B cell (primary cell): ENCODE data around the gene NAA40. TPM values are rescaled to one million over a fixed set of nuclear protein-coding genes. Genes with fewer than 3 reads are reported as not detected.

Experiments
- ATAC-seq: fragments of 200-7000 bp; cut with Tn5 transposase; one replicate; pipeline ENCODE4 v1.10.0; 2021; ENCODE audit warnings: low read depth, mild to moderate bottlenecking, moderate number of reproducible peaks, moderate library complexity
- CTCF ChIA-PET: fragments of 350-600 bp; sonication (Branson Sonifier 250); formaldehyde crosslinking; loops from one replicate; lab custom pipeline; 2021; ENCODE audit warnings: antibody characterized with exemption, inconsistent platforms; lab: Charles Lee
- POLR2A ChIA-PET: fragments of 350-600 bp; sonication (Branson Sonifier 250); formaldehyde crosslinking; loops from one replicate; lab custom pipeline; 2021; ENCODE audit warnings: antibody characterized with exemption; lab: Charles Lee
- DNase-seq: peaks from one replicate; pipeline ENCODE4 v3.0.0; 2013
- H2AFZ ChIP-seq: 2 replicates; pipeline ENCODE4 v1.6.1; 2012; ENCODE audit warnings: mild to moderate bottlenecking, low read depth, low read length; ENCODE audit not compliant: insufficient read depth, poor library complexity, severe bottlenecking
- H3K27ac ChIP-seq, 2 donors: 1 replicate in 1 of 2; 2 replicates in 1 of 2; pipeline ENCODE4 v1.5.1; 2012 to 2013; ENCODE audit warnings: low read length in 2 of 2, mild to moderate bottlenecking in 2 of 2, moderate library complexity in 1 of 2
- H3K27me3 ChIP-seq, 4 experiments: fragments of 200-600 bp in 1 of 4; sonication (generic) in 1 of 4; replicated peaks in 1 of 4; 1 replicate in 2 of 4; 2 replicates in 2 of 4; pipeline versions ENCODE4 v1.6.1 to v1.7.0; 2013 to 2016; ENCODE audit warnings: low read length in 3 of 4, mild to moderate bottlenecking in 2 of 4, mixed read lengths in 1 of 4, moderate library complexity in 1 of 4; ENCODE audit not compliant: insufficient read depth in 4 of 4, control insufficient read depth in 3 of 4; ENCODE audit errors: control extremely low read depth in 1 of 4
- H3K36me3 ChIP-seq, 2 experiments: replicated peaks in 1 of 2; 1 replicate in 1 of 2; 2 replicates in 1 of 2; pipeline versions ENCODE4 v1.6.1 to v1.7.1; 2013; ENCODE audit warnings: low read length in 1 of 2; ENCODE audit not compliant: insufficient read depth in 2 of 2, control insufficient read depth in 1 of 2; ENCODE audit errors: control extremely low read depth in 1 of 2, extremely low read depth in 1 of 2
- H3K4me1 ChIP-seq, 2 donors: fragments of 200-600 bp in 1 of 2; sonication (generic) in 1 of 2; 1 replicate in 1 of 2; 2 replicates in 1 of 2; pipeline versions ENCODE4 v1.5.1 to v1.6.1; 2013 to 2017; ENCODE audit warnings: low read length in 2 of 2; ENCODE audit not compliant: control insufficient read depth in 2 of 2, insufficient read depth in 2 of 2
- H3K4me2 ChIP-seq: replicated peaks from 2 replicates; pipeline ENCODE3; 2012; ENCODE audit warnings: mild to moderate bottlenecking, low read depth, low read length; ENCODE audit not compliant: poor library complexity, severe bottlenecking
- H3K4me3 ChIP-seq, 5 experiments: fragments of 200-600 bp in 1 of 5; sonication (generic) in 1 of 5; 1 replicate in 3 of 5; 2 replicates in 2 of 5; pipeline versions ENCODE4 v1.5.1 to v1.7.0; 2011 to 2016; ENCODE audit warnings: low read length in 4 of 5, mild to moderate bottlenecking in 4 of 5, low read depth in 2 of 5, control low read depth in 1 of 5, moderate library complexity in 1 of 5; ENCODE audit not compliant: insufficient read depth in 1 of 5; ENCODE audit errors: control extremely low read depth in 1 of 5, extremely low read depth in 1 of 5
- H3K79me2 ChIP-seq: fragments of 200-600 bp; sonication (generic); one replicate; pipeline ENCODE4 v1.6.0; 2016; ENCODE audit warnings: low read length; ENCODE audit not compliant: control insufficient read depth, insufficient read depth
- H3K9ac ChIP-seq: fragments of 200-600 bp; sonication (generic); 2 replicates; pipeline ENCODE4 v1.6.1; 2017; ENCODE audit warnings: mild to moderate bottlenecking, low read length, moderate library complexity
- H3K9me3 ChIP-seq, 3 donors: one replicate each; pipeline versions ENCODE4 v1.6.1 to v1.7.1; 2013; ENCODE audit warnings: low read length in 2 of 3; ENCODE audit not compliant: control insufficient read depth in 2 of 3, insufficient read depth in 1 of 3; ENCODE audit errors: control extremely low read depth in 1 of 3
- H4K20me1 ChIP-seq: 2 replicates; pipeline ENCODE4 v1.6.0; 2012; ENCODE audit warnings: mild to moderate bottlenecking, low read length; ENCODE audit not compliant: insufficient read depth, control insufficient read depth, poor library complexity, severe bottlenecking
- H3K27ac Mint-ChIP-seq: one replicate; pipeline ENCODE4 v1.8.0; 2021; ENCODE audit warnings: mixed read lengths
- H3K27me3 Mint-ChIP-seq: one replicate; pipeline ENCODE4 v1.8.0; 2021; ENCODE audit warnings: mixed read lengths
- H3K4me1 Mint-ChIP-seq: one replicate; pipeline ENCODE4 v1.8.0; 2021; ENCODE audit warnings: mixed read lengths
- H3K4me3 Mint-ChIP-seq: one replicate; pipeline ENCODE4 v1.8.0; 2021; ENCODE audit warnings: mixed read lengths
- H3K9me3 Mint-ChIP-seq: one replicate; pipeline ENCODE4 v1.8.0; 2022; ENCODE audit warnings: mixed read lengths; ENCODE audit not compliant: insufficient read depth
- EZH2 ChIP-seq: IDR thresholded peaks from 2 replicates; pipeline ENCODE4 v1.6.1; 2012; ENCODE audit warnings: borderline replicate concordance, low read depth, mild to moderate bottlenecking, moderate library complexity, low read length; ENCODE audit not compliant: insufficient read depth, poor library complexity, severe bottlenecking
- WGBS: methylation state at CpG from one replicate; pipeline ENCODE4 v1.1.5; 2013; ENCODE audit warnings: missing lambda C conversion rate; ENCODE audit not compliant: insufficient coverage; 5-methylcytosine and 5-hydroxymethylcytosine counted together
- intact Hi-C: fragments of 100-400 bp; cut with micrococcal nuclease; formaldehyde crosslinking; loops from one replicate; pipeline ENCODE4 v1.10.0; 2022
- polyA plus RNA-seq: library from polyadenylated mRNA; depleted of rRNA; stranded (reverse); fragments of >200 nt; gene quantifications from 2 replicates; pipeline ENCODE4 v1.2.3, GENCODE V29; 2012
- total RNA-seq, 2 donors: library from RNA; stranded (reverse); fragments of 120-200 nt in 1 of 2; gene quantifications; 1 replicate in 1 of 2; 2 replicates in 1 of 2; pipeline versions ENCODE4 v1.2.3 to v1.2.4, GENCODE V29; 2013 to 2022
- TF ChIP-seq, protein P1 (sequence below): fragments of 200-600 bp; IDR thresholded peaks from one replicate; pipeline ENCODE4 v1.8.0; 2022; ENCODE audit warnings: antibody characterized with exemption, mild to moderate bottlenecking

NAA40 gene
- total and polyA plus RNA-seq, 2 donors (not counting 1 experiment from before 2014, with no cell fraction given) = 41.3 to 47.7 TPM

DNA sequence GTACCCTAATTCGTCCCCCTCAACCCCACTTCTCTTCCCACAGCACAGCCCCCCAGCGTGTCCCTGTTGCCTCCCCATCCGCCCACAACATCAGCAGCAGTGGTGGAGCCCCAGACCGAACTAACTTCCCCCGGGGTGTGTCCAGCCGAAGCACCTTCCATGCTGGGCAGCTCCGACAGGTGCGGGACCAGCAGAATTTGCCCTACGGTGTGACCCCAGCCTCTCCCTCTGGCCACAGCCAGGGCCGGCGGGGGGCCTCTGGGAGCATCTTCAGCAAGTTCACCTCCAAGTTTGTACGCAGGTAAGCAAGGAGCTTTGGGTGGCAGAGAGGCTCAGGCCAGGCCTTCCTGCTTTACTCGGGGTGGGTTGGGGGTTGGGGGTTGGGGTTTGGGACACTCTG lies 34.1 kb upstream of the NAA40 start:
- TF ChIP-seq, protein P1, sequence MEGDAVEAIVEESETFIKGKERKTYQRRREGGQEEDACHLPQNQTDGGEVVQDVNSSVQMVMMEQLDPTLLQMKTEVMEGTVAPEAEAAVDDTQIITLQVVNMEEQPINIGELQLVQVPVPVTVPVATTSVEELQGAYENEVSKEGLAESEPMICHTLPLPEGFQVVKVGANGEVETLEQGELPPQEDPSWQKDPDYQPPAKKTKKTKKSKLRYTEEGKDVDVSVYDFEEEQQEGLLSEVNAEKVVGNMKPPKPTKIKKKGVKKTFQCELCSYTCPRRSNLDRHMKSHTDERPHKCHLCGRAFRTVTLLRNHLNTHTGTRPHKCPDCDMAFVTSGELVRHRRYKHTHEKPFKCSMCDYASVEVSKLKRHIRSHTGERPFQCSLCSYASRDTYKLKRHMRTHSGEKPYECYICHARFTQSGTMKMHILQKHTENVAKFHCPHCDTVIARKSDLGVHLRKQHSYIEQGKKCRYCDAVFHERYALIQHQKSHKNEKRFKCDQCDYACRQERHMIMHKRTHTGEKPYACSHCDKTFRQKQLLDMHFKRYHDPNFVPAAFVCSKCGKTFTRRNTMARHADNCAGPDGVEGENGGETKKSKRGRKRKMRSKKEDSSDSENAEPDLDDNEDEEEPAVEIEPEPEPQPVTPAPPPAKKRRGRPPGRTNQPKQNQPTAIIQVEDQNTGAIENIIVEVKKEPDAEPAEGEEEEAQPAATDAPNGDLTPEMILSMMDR = no peak
- TF ChIP-seq EZH2 = no peak
- H3K36me3 ChIP-seq = peaks cover 3 to 90% of the 10 kb centered on the region in 2 experiments
- DNase-seq (no peak), ATAC-seq (no peak)
- Mint-ChIP-seq H3K4me3 (no peak overlapping the region), H3K27me3 (no peaks in the 10 kb centered on the region), H3K27ac (no peak overlapping the region), H3K9me3 (no peaks in the 10 kb centered on the region), H3K4me1 (no peaks in the 10 kb centered on the region)
- H3K79me2 ChIP-seq = peaks cover 9% of the 10 kb centered on the region
- H3K4me2 ChIP-seq = no peak overlapping the region
- no peaks in the 10 kb centered on the region for H3K9me3 ChIP-seq
- ChIA-PET CTCF (interaction anchor here (0.7 kb wide), 1 partner anchor 68 kb away, joined by 3 read pairs; no protein-coding TSS in a partner anchor), POLR2A (no interaction called here)
- WGBS = 98% methylated on average over 12 of the region's 13 CpGs
- H3K27me3 ChIP-seq = no peaks in the 10 kb centered on the region
- H4K20me1 ChIP-seq = peaks cover 87% of the 10 kb centered on the region
- no peak overlapping the region for H3K9ac ChIP-seq
- intact Hi-C loops = no loop called here
- H2AFZ ChIP-seq = no peak overlapping the region
- no peaks in the 10 kb centered on the region for H3K4me1 ChIP-seq
- no peak overlapping the region for H3K4me3 ChIP-seq
- no peak overlapping the region for H3K27ac ChIP-seq

DNA sequence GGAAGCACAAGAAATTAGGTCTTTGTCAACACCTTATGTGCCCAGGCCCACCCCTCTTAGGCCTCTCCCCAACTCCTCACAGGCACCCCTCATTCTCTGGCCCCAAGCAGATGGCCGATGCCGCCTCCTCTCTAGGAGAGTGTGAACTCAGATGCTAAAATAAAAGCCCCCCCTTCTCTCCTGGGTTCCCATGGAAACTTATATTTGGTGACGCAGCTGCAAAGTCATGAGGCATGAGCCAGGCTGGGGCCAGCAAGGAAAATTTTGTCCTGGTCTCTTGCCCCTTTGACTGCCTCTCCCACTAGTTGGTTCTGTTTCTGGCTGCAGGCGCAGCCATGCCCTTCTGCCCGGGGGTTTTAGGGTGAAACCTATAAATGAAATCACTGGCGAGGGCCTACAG lies 33.6 kb upstream of the NAA40 start:
- no peaks in the 10 kb centered on the region for H3K9me3 Mint-ChIP-seq
- no peak overlapping the region for H2AFZ ChIP-seq
- no peaks in the 10 kb centered on the region for H3K9me3 ChIP-seq
- H4K20me1 ChIP-seq = peaks cover 87% of the 10 kb centered on the region
- peaks cover 3 to 89% of the 10 kb centered on the region in 2 experiments for H3K36me3 ChIP-seq
- POLR2A ChIA-PET = no interaction called here
- DNase-seq = no peak
- CTCF ChIA-PET = interaction anchor here (0.6 to 0.7 kb wide), 2 partner anchors 68 to 265 kb away, joined by 3 read pairs; no protein-coding TSS in a partner anchor
- WGBS = 96% methylated on average over 6 of the region's 6 CpGs
- no peak overlapping the region for H3K4me3 ChIP-seq
- H3K4me1 Mint-ChIP-seq = no peaks in the 10 kb centered on the region
- intact Hi-C loops = no loop called here
- H3K27me3 Mint-ChIP-seq = no peaks in the 10 kb centered on the region
- no peak overlapping the region for H3K27ac Mint-ChIP-seq
- H3K27me3 ChIP-seq = no peaks in the 10 kb centered on the region
- TF ChIP-seq EZH2 = no peak
- TF ChIP-seq, protein P1 = no peak
- H3K4me2 ChIP-seq = no peak overlapping the region
- H3K79me2 ChIP-seq = peaks cover 9% of the 10 kb centered on the region
- ATAC-seq = no peak
- no peak overlapping the region for H3K27ac ChIP-seq
- no peaks in the 10 kb centered on the region for H3K4me1 ChIP-seq
- H3K4me3 Mint-ChIP-seq = no peak overlapping the region
- no peak overlapping the region for H3K9ac ChIP-seq
